ENCODE data around the gene ABCG5.

The ABCG5 gene

GRCh38 chr2:43841949-43842865 is 3.6 kb upstream of the ABCG5 start:
- no peak for DNase-seq

- DNase-seq: no peak
Measured at GRCh38 chr2:43840965-43841364, 2.3 kb upstream of the ABCG5 start.

- no peak for DNase-seq
Measured at GRCh38 chr2:43839776-43840564, 1.3 kb upstream of the ABCG5 start.

GRCh38 chr2:43837831-43838559 is 644 bp downstream of the ABCG5 start:
- no peak for DNase-seq

- DNase-seq: no peak
Measured at GRCh38 chr2:43837033-43837432, 1.6 kb downstream of the ABCG5 start.

GRCh38 chr2:43832457-43832856 is 6.2 kb downstream of the ABCG5 start:
- DNase-seq: no peak

- no peak for DNase-seq
Measured at GRCh38 chr2:43831543-43832294, 6.9 kb downstream of the ABCG5 start.

GRCh38 chr2:43826305-43827250 is 12.1 kb downstream of the ABCG5 start:
- no peak for DNase-seq

- DNase-seq: no peak
Measured at GRCh38 chr2:43825841-43826240, 12.8 kb downstream of the ABCG5 start.

- no peak for DNase-seq
Measured at GRCh38 chr2:43824951-43825493, 13.6 kb downstream of the ABCG5 start.

GRCh38 chr2:43824512-43824911 is 14.1 kb downstream of the ABCG5 start:
- no peak for DNase-seq

- DNase-seq: no peak
Measured at GRCh38 chr2:43823751-43824150, 14.9 kb downstream of the ABCG5 start.

- DNase-seq: no peak
Measured at GRCh38 chr2:43822839-43823238, 15.8 kb downstream of the ABCG5 start.

- no peak for DNase-seq
Measured at GRCh38 chr2:43819491-43820163, 19.0 kb downstream of the ABCG5 start.

- DNase-seq: no peak
Measured at GRCh38 chr2:43818761-43819160, 19.9 kb downstream of the ABCG5 start.

GRCh38 chr2:43814711-43815110 is 23.9 kb downstream of the ABCG5 start:
- no peak for DNase-seq

GRCh38 chr2:43812947-43813346 is 25.7 kb downstream of the ABCG5 start:
- no peak for DNase-seq

- DNase-seq: no peak
Measured at GRCh38 chr2:43812006-43812405, 26.6 kb downstream of the ABCG5 start.

GRCh38 chr2:43810888-43811287 is 27.8 kb downstream of the ABCG5 start:
- DNase-seq: no peak

- no peak for DNase-seq
Measured at GRCh38 chr2:43810452-43810851, 28.2 kb downstream of the ABCG5 start.

GRCh38 chr2:43806719-43807031 is 32.0 kb downstream of the ABCG5 start:
- no peak for DNase-seq
